Inflammatory macrophage treated with lipopolysaccharide for 1 hour (primary cell): Measurements from ENCODE around the gene GSE1.

Experiments used
- DNase-seq, 2 donors: peaks; one replicate each; pipeline ENCODE4 v3.0.0-alpha.2; 2020 to 2022

GSE1 gene

GRCh38 chr16:85650844-85651628, 37.9 kb downstream of the GSE1 start:
- no peak for DNase-seq

DNA sequence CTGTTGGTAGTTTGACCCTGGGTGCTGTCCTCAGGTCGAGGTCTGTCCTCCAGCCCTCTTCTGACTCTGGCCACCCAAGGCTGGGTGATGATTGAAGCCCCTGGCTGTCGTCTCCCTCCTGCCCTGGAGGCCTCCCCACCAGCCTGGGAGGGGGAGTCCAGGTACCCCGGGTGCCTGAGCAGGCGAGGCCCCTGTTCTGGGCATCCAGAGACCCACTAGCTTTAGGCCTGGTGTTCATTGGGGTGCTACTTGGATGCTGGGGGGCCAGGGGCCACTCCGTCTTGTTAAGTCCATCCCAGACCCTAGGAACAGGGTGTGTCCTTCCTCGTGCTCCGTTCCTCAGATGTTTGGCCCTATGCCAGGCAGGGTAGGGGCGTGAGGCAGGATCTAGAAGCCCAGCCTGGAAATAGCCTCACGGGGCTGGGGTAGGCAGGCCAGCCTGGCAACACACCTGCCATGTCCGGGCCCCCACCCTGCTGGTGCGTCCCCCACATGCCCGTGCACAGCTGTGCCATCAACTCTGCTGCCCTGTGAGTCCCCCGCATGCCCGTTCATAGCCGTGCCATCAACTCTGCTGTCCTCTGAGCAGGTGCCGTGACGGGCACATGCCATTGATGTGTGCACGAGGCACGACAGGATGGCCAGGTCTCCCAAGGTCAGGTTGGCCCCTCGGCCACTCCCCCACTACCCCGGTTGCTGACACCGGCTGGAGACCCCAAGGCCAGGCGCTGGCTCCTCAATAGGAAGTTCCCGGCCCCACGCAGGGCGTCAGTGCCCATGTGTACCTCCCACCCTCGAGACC, 38.7 kb downstream of the GSE1 start:
- no peak for DNase-seq

DNA sequence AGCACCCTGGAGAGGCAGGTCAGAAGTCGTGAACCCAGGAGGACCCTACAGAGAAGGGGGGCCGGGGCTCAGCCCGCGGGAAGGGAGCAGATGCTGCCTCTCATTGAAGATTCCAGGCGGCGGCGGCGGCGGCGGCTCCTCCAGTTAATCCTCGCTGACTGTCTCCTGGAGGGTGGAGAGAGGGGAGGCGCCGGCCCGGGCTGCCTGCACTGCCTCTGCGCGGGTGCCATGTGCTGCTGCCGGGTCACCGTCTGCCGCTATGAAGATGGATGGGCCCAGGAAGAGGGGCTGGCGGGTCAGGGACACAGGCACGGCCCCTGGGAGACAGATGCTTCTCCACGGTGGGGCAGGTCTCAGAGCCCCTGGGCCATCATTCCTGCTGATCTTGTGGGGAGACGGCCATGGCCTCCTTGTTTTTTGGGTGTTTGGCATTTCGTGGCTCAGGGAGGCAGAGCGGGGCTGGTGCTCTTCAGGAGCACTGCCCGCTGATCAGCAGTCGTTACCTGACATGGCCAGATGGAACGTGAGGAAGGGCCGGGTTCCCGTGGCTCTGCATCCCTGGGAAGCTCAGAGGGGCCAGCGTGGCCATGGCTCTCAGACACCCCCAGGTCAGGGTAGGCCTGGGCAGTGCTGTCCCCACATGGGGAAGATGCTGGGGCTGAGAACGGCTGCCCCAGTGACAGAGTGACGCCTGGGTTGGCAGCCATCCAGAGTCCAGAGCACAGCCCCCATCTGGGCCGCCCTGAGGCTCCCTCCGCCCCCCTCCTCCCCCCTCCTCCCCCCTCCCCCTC, 39.5 kb downstream of the GSE1 start:
- DNase-seq = no peak

DNA sequence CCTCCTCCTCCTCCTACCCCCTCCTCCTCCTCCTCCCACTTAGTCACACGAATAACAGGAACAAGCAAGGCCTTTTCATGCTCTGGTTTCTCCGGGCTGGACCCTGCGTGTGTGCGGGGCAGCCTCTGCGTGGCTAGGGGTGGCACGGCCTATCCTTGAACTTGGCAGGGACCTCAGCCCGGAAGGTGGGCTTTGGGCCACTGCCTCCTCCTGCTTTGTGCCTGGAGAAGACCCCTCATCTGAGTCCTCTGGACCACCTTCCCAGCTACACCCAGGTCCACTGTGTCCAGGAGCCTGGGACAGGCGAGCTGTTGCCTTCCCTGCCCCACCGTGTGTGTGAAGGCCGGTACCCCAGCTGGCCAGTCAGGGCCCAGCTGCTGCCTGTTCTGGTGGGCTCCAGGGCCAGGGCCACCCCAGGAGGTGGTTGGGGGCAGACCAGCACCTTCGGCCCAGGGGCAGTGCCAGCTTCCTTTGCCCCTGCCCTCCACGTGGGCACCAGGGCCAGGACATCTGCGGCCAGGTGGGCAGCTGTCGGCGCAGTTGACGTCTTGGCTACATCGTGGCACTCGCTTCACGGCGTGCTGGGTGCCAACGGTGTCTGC, 40.3 kb downstream of the GSE1 start:
- no peak for DNase-seq

DNA sequence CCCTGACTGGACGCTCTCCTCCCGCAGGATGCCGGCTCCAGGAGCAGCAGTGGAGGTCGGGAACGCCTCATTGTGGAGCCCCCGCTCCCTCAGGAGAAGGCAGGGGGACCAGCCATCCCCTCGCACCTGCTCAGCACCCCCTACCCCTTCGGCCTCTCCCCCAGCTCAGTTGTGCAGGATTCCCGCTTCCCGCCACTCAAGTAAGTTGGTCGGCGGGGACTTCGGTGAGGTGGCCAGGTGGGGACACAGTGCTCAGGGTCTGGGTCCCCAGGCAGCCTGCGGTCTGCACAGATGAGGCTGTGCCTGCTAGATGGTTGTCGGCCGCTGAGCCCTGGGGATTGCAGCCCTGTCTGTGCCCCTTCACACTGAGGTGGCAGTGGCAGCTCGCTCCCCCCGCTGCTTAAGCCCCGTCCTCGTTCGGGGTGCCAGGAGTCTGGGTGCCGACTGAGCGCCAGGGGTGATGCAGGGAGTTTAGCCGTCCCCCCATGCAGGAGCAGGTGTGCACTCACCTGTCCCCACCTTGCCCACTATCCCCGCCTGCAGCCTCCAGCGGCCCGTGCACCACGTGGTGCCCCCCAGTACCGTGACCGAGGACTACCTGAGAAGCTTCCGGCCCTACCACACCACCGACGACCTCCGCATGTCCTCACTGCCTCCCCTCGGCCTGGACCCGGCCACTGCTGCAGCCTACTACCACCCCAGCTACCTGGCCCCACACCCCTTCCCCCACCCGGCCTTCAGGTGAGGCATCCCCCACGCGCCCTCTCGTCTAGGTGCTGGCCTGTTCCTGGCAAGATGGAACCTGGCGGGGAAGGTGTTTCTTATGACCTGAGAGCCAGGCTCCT, 41.4 kb downstream of the GSE1 start:
- no peak for DNase-seq

DNA sequence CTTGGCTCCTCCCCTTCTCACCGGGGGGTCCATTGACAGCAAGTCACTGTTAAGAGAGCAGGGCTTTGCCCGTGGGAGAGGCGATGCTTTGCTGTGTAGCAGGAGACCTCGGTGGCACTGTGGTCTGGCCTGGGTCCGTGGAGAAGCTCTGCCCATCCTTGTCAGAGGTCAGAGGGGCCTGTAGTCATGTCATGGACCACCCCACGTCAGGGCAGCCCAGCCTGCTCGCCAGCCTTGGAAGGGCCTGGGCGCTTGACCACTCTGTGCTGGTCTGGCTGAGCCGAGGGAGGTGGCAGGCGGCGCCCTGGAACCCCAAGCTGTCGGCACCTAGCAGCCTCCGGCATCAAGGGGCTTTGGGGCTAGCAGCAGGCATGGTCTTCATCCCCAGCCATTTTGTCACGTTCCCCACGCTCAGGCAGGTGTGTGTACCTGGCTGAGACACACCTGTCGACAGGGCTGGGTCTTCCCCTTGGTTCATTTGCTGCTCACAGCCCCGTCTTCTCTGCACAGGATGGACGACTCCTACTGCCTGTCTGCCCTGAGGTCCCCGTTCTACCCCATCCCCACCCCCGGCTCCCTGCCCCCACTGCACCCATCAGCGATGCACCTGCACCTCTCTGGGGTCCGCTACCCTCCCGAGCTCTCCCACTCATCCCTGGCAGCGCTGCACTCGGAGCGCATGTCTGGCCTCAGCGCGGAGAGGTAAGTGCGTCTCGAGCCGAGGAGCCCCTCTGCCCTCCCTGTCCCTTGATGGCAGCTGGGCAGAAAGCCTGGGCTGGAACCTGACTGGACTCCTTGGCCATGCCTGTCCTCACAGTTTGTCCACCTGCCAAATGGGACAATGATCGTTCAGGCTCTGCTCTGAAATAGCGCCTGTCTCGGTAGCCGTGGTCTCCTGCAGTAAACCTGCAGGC, 42.4 kb downstream of the GSE1 start:
- DNase-seq = no peak

DNA sequence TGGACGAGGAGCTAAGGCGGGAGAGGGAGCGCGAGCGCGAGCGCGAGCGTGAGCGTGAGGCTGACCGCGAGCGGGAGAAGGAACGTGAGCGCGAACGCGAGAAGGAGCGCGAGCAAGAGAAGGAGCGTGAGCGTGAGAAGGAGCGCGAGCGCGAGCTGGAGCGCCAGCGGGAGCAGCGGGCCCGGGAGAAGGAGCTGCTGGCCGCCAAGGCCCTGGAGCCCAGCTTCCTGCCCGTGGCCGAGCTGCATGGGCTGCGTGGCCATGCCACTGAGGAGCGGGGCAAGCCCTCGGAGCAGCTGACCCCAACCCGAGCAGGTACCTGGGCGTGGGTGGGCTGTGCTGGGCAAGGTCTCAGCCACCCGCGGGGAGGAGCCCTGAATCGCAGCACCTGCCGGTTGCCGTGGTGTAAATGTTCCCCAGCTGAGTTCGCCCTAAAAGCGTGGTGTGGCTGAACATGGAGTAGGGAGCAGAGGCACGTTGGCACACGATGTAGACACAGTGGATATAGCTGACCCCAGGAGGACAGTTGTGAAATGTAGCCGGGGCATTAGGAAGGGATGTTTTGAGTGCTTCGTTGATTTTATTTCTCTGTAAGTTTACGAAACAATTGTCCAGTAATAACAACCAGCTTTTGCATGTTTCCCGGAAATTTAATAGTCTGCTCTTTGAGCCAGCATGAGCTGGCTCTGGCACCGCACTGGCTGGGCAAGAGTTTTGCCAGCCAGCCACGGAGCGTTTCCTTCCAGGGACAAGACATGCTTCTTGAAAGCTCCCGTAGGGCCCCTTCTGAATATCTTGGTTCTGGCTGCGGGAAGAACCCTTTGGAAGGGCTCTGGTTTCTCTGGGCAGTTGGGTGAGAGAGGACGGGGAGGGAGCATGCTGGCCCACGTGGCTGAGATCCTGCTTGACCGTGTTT, 43.5 kb downstream of the GSE1 start:
- DNase-seq = no peak

DNA sequence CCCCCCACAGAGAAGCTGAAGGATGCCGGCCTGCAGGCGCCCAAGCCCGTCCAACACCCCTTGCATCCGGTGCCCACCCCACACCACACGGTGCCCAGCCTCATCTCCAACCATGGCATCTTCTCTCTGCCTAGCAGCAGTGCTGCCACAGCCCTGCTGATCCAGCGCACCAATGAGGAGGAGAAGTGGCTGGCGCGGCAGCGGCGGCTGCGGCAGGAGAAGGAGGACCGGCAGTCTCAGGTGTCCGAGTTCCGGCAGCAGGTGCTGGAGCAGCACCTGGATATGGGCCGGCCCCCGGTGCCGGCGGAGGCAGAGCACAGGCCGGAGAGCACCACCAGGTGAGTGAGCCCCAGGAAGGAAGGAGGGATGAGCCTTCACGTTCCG, 44.1 kb downstream of the GSE1 start:
- DNase-seq = no peak

DNA sequence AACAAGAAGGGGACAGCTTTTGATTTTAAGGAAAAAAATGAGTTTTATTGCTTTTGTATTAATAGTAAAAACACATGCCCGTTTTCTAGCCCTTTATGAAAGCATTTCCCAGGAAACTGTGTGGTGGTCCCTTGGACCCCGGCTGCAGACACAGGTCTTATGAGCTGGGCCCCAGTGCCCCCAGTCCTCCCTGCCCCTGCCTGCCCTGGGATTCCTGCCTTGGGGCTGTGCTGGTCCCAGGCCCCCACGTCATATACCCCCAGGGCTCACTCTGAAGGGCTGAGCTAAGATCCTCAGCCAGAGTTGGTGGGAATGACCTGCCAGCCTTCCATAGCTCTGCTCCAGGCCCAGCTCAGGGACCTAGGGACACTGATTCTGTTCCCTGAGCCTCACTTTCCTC, 44.9 kb downstream of the GSE1 start:
- DNase-seq = no peak

- DNase-seq = no peak
Measured at GRCh38 chr16:85658504-85659326, 45.6 kb downstream of the GSE1 start.

- DNase-seq = no peak
Measured at GRCh38 chr16:85659336-85659735, 46.2 kb downstream of the GSE1 start.

GRCh38 chr16:85659805-85660511, 46.8 kb downstream of the GSE1 start:
- peak; percentile 20 to 80 for DNase-seq

DNA sequence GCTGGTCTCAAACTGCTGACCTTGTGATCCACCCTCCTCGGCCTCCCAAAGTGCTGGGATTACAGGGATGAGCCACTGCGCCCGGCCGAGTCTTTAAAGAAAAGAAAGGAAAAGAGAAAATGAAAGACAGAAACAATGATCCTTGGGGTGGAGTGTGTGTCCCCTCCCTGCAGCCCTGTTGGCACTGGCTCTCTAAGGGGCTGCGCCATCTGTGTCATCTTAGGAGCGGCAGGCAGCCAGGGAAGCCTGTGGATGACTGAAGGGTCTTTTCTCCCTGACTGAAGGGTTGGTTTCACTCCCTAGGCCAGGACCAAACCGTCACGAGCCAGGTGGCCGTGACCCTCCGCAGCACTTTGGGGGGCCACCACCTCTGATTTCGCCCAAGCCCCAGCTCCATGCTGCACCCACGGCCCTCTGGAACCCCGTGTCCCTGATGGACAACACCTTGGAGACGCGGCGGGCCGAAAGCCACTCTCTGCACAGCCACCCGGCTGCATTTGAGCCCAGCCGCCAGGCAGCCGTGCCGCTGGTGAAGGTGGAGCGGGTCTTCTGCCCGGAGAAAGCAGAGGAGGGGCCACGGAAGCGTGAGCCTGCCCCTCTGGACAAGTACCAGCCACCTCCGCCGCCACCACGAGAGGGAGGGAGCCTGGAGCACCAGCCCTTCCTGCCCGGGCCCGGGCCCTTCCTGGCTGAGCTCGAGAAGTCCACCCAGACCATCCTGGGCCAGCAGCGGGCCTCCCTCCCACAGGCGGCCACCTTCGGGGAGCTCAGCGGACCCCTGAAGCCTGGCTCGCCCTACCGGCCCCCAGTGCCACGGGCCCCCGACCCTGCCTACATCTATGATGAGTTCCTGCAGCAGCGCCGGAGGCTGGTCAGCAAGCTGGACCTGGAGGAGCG, 48.0 kb downstream of the GSE1 start:
- DNase-seq = no peak

GRCh38 chr16:85661740-85662481, 48.8 kb downstream of the GSE1 start:
- DNase-seq = no peak

GRCh38 chr16:85662482-85662812, 49.3 kb downstream of the GSE1 start:
- DNase-seq = no peak

- DNase-seq = no peak
Measured at GRCh38 chr16:85662976-85663830, 50.1 kb downstream of the GSE1 start.
